ENCODE results near the gene FIG4.

FIG4 gene

GRCh38 chr6:109788687-109789086 is 97.6 kb downstream of the FIG4 start:
- Histone ChIP-seq H3K36me3 (replicated peaks) (no peaks in the 10 kb centered on the region), H3K27me3 (replicated peaks) (no peaks in the 10 kb centered on the region), H3K4me3 (ENCODE audit: low read depth, low read length) (no peak overlapping the region), H3K27ac (no peak overlapping the region)
- no peak for DNase-seq
- no peak for TF ChIP-seq CTCF (IDR thresholded peaks at IDR 0.05; ENCODE audit: low read depth, low read length, missing control alignments)
- in situ Hi-C loops (cut with HindIII; ENCODE audit: low pct_ligation_motif_present, low sequenced_read_pairs): no loop called here

GRCh38 chr6:109790131-109790530 is 99.0 kb downstream of the FIG4 start:
- TF ChIP-seq CTCF (IDR thresholded peaks at IDR 0.05; ENCODE audit: low read depth, low read length, missing control alignments): no peak
- H3K36me3 ChIP-seq (replicated peaks): no peaks in the 10 kb centered on the region
- H3K4me3 ChIP-seq (ENCODE audit: low read depth, low read length): no peak overlapping the region
- H3K27me3 ChIP-seq (replicated peaks): no peaks in the 10 kb centered on the region
- peak overlapping the region; percentile 51 for H3K27ac ChIP-seq
- in situ Hi-C loops (cut with HindIII; ENCODE audit: low pct_ligation_motif_present, low sequenced_read_pairs): no loop called here
- no peak for DNase-seq

GRCh38 chr6:109791301-109791700 is 100.2 kb downstream of the FIG4 start:
- in situ Hi-C loops (cut with HindIII; ENCODE audit: low pct_ligation_motif_present, low sequenced_read_pairs): no loop called here
- DNase-seq: peak; percentile 58
- Histone ChIP-seq H3K4me3 (ENCODE audit: low read depth, low read length) (no peak overlapping the region), H3K27me3 (replicated peaks) (no peaks in the 10 kb centered on the region), H3K36me3 (replicated peaks) (no peaks in the 10 kb centered on the region), H3K27ac (peak overlapping the region; percentile 51)
- TF ChIP-seq CTCF (IDR thresholded peaks at IDR 0.05; ENCODE audit: low read depth, low read length, missing control alignments): peak; percentile 56

GRCh38 chr6:109793021-109793420 is 101.9 kb downstream of the FIG4 start:
- no peaks in the 10 kb centered on the region for H3K27me3 ChIP-seq (replicated peaks)
- no peaks in the 10 kb centered on the region for H3K36me3 ChIP-seq (replicated peaks)
- no peak for DNase-seq
- peak overlapping the region; percentile 93 for H3K27ac ChIP-seq
- TF ChIP-seq CTCF (IDR thresholded peaks at IDR 0.05; ENCODE audit: low read depth, low read length, missing control alignments): no peak
- H3K4me3 ChIP-seq (ENCODE audit: low read depth, low read length): no peak overlapping the region
- in situ Hi-C loops (cut with HindIII; ENCODE audit: low pct_ligation_motif_present, low sequenced_read_pairs): no loop called here

- no peaks in the 10 kb centered on the region for H3K36me3 ChIP-seq (replicated peaks)
- DNase-seq: peak; percentile 93
- no peaks in the 10 kb centered on the region for H3K27me3 ChIP-seq (replicated peaks)
- in situ Hi-C loops (cut with HindIII; ENCODE audit: low pct_ligation_motif_present, low sequenced_read_pairs): no loop called here
- TF ChIP-seq CTCF (IDR thresholded peaks at IDR 0.05; ENCODE audit: low read depth, low read length, missing control alignments): no peak
- H3K4me3 ChIP-seq (ENCODE audit: low read depth, low read length): no peak overlapping the region
- peak overlapping the region; percentile 93 for H3K27ac ChIP-seq
Observed at GRCh38 chr6:109793792-109794191, 102.7 kb downstream of the FIG4 start.

GRCh38 chr6:109794201-109794923 is 103.3 kb downstream of the FIG4 start:
- no peaks in the 10 kb centered on the region for H3K36me3 ChIP-seq (replicated peaks)
- in situ Hi-C loops (cut with HindIII; ENCODE audit: low pct_ligation_motif_present, low sequenced_read_pairs): no loop called here

More at GRCh38 chr6:109794201-109794923, 103.3 kb downstream of the FIG4 start:
- TF ChIP-seq CTCF (IDR thresholded peaks at IDR 0.05; ENCODE audit: low read depth, low read length, missing control alignments): no peak
- peak overlapping the region; percentile 93 for H3K27ac ChIP-seq
- H3K27me3 ChIP-seq (replicated peaks): no peaks in the 10 kb centered on the region
- no peak overlapping the region for H3K4me3 ChIP-seq (ENCODE audit: low read depth, low read length)
- DNase-seq: peak; percentile 38
